GM18867 (cell line): ENCODE data around the gene AVPI1.
"Not testable (repeated sequence)": the region's sequence is repeated elsewhere in the genome, so short reads cannot be mapped to it uniquely, and the experiment has no call there.

ENCODE experiments used
- ATAC-seq: cut with Tn5 transposase; IDR thresholded peaks from one replicate; pipeline ENCODE4 v1.9.1; 2021; ENCODE audit warnings: mild to moderate bottlenecking, moderate library complexity; ENCODE audit not compliant: unreplicated experiment

AVPI1 gene

GRCh38 chr10:97642471-97643159, 44.4 kb downstream of the AVPI1 start:
- ATAC-seq = not testable (repeated sequence)

DNA sequence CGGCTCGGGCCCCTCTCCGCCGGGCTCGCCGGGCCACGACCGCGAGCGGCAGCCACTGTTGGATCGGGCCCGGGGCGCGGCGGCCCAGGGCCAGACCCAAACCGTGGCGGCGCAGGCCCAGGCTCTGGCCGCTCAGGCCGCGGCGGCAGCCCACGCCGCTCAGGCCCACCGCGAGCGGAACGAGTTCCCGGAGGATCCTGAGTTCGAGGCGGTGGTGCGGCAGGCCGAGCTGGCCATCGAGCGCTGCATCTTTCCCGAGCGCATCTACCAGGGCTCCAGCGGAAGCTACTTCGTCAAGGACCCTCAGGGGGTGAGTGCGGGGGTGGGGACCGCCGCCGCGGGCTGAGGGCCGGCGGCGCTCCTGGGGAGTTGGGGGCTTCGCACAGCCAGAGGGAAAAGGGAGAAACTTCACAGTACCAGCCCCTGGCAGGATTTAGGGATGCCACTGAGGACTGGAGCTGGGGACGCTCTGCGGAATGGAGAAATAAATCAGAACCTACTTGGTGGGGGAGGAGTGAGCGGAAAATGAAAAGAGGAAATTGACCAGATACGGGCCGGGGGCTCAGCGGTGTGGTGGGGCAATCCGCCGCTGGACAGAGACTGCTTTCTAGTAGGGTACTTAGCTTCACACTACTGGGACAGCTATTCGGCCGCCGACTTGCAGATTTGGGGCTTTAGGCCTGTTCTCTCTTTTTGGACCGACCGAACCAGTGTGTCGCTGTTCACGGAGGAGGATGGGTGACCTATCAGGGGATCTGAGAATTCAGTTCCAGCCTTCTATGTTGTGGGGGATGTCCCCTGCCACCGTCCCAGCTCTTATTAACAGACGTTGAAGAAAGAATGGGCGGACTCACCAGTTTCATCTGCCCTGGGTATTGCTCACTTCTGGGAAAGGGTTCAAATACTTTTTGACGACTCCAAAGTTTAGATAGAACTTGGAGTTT, 45.9 kb downstream of the AVPI1 start:
- peak; percentile 26 for ATAC-seq

GRCh38 chr10:97640174-97640867, 46.7 kb downstream of the AVPI1 start, which contains the start of gene PI4K2A:
PI4K2A (plus strand) TSS chr10:97640671; CDS start chr10:97640743, 72 bp downstream.
- ATAC-seq = peak; percentile 98

DNA sequence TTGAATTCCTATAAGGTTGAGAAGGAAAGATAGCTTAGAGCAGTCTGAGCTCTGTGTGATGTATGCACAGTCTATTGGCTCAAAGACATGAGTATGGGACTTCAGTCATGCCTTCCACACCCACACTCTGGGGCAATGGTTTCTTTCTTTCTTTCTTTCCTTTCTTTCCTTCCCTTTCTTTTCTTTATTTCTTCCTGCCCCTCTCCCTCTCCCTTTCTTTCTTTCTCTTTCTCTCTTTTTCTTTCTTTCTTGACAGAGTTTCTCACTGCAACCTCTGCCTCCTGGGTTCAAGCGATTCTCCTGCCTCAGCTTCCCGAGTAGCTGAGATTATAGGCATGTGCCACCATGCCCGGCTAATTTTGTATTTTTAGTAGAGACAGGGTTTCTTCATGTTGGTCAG, 48.0 kb downstream of the AVPI1 start:
- ATAC-seq = not testable (repeated sequence)

GRCh38 chr10:97635577-97635976, 51.5 kb downstream of the AVPI1 start:
- ATAC-seq = no peak

GRCh38 chr10:97633921-97634320, 53.1 kb downstream of the AVPI1 start:
- no peak for ATAC-seq

DNA sequence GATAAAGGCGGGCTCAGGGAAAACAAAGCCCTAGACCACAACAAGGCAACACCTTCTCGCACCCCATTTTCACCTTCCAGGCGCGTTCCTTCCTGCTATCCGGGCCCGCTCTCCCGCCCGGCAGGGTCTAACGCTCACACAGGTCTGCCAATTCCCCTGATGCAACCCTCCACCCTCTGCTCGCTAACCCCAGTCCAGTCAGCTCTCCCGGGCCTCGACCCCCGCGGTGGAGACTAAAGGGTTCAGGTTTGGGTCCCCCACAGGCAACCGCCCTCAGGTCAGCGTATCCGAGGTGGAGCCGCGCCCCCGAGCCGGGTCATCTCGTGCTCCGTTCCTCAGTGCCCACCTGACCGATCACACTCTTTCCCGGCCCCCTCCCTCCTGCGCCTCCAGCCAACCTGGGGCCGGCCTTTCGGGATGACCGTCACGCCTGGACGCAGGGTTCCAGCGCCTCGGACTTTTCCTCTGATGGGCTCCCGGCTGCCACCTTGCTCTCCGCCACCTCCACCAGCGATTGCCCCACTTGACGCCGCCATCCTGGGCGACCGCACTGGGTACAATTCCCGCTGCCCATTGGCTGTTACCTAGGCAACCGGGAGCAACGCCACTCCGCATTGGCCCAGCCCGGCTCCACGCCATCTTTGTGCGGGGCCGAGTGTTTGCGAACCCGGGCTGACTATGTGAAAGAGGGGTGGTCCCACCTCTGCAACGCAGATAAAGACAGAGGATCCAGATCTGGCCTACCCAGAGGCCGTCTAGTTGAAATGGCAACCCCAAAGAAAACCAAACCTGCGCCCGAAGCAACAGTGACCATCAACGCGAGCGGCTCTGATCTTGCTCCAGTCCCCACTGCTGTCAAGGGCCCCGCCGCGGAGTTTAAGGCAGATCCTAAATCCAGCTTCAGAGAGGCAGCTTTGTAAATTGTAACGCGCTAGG, 53.8 kb downstream of the AVPI1 start, which contains the start of gene MORN4:
Gene MORN4, minus strand, starts transcription at position 552 of the 936 bp plus-strand sequence. CDS start 13,847 bp downstream, outside the sequence.
- ATAC-seq = peak; percentile 99

GRCh38 chr10:97631098-97631497, 55.9 kb downstream of the AVPI1 start:
- ATAC-seq = no peak

GRCh38 chr10:97629289-97629688, 57.8 kb downstream of the AVPI1 start:
- no peak for ATAC-seq

- no peak for ATAC-seq
These were observed 58.8 kb downstream of the AVPI1 start for GRCh38 chr10:97628228-97628627.

- ATAC-seq = no peak
These were observed 59.3 kb downstream of the AVPI1 start for GRCh38 chr10:97627731-97628130.
